HCT116 (cell line): Measurements from ENCODE around the gene ZNF292. TPM values are rescaled to one million over a fixed set of nuclear protein-coding genes. Genes with fewer than 3 reads are reported as not detected.

Experiments used
- ATAC-seq: fragments of 200-7000 bp; cut with Tn5 transposase; 2 replicates; pipeline ENCODE4 v1.9.1; 2020; ENCODE audit warnings: mild to moderate bottlenecking, moderate library complexity
- BruUV-seq: library from RNA; stranded (reverse); fragments of 400-500 nt; replicated peaks from 2 replicates; lab custom pipeline; 2021; lab: Mats Ljungman, UMichigan
- CTCF ChIA-PET: fragments of 300-600 bp; sonication (Branson Sonifier 250); formaldehyde crosslinking; loops from one replicate; lab custom pipeline; 2021; ENCODE audit warnings: antibody characterized with exemption; lab: Charles Lee
- POLR2A ChIA-PET: fragments of 300-600, 350-600 bp; sonication (Branson Sonifier 250); formaldehyde crosslinking; loops from one replicate; lab custom pipeline; 2021; ENCODE audit warnings: antibody characterized with exemption; lab: Charles Lee
- RAD21 ChIA-PET, 2 experiments: fragments of 300-600 bp; sonication (Branson Sonifier 250); formaldehyde crosslinking; loops; one replicate each; lab custom pipeline; 2023; ENCODE audit warnings: low total read pairs in 2 of 2; ENCODE audit not compliant: uncharacterized antibody in 2 of 2, unreplicated experiment in 2 of 2, low non-redundant PET in 1 of 2; lab: Charles Lee
- DNase-seq: peaks from one replicate; pipeline ENCODE4 v3.0.0-alpha.2; 2010; ENCODE audit warnings: low read depth, low spot score
- H2AFZ ChIP-seq: fragments of 200-600 bp; shearing (Covaris generic), sonication (generic); 2 replicates; pipeline ENCODE4 v1.6.1; 2017; ENCODE audit warnings: low read depth, mixed run types, mixed read lengths, antibody characterized with exemption, low read length; ENCODE audit not compliant: poor library complexity, severe bottlenecking
- H3K27ac ChIP-seq: 2 replicates; pipeline ENCODE4 v1.5.1; 2012; ENCODE audit warnings: low read depth, low read length
- H3K27me3 ChIP-seq: fragments of 200-600 bp; sonication (generic); 2 replicates; pipeline ENCODE4 v1.6.1; 2016; ENCODE audit warnings: mixed run types, low read length, mixed read lengths; ENCODE audit not compliant: insufficient read depth
- H3K36me3 ChIP-seq, 2 experiments: fragments of 200-500 bp in 1 of 2; fragments of 200-600 bp in 1 of 2; sonication (Bioruptor generic) in 1 of 2; sonication (generic) in 1 of 2; 2 replicates each; pipeline versions ENCODE4 v1.5.1 to v1.6.1; 2014 to 2016; ENCODE audit warnings: low read length in 2 of 2, inconsistent platforms in 1 of 2, mixed read lengths in 1 of 2, mixed run types in 1 of 2; ENCODE audit not compliant: insufficient read depth in 2 of 2, control insufficient read depth in 1 of 2
- H3K4me1 ChIP-seq, 2 experiments: fragments of 200-600 bp in 1 of 2; sonication (generic) in 1 of 2; 2 replicates each; pipeline versions ENCODE4 v1.5.1 to v1.6.1; 2012 to 2017; ENCODE audit warnings: low read length in 2 of 2, inconsistent platforms in 1 of 2, mild to moderate bottlenecking in 1 of 2, mixed read lengths in 1 of 2, mixed run types in 1 of 2, moderate library complexity in 1 of 2; ENCODE audit not compliant: insufficient read depth in 2 of 2, control insufficient read depth in 1 of 2
- H3K4me2 ChIP-seq: fragments of 200-600 bp; sonication (generic); 2 replicates; pipeline ENCODE4 v1.6.1; 2017; ENCODE audit warnings: mixed run types, low read length, mixed read lengths
- H3K4me3 ChIP-seq, 2 experiments: fragments of 200-600 bp in 1 of 2; sonication (generic) in 1 of 2; replicated peaks in 1 of 2; 2 replicates each; pipeline ENCODE4 v1.5.1; 2011 to 2016; ENCODE audit warnings: low read length in 2 of 2, control low read depth in 1 of 2, low read depth in 1 of 2, mild to moderate bottlenecking in 1 of 2, mixed read lengths in 1 of 2, mixed run types in 1 of 2
- H3K79me2 ChIP-seq: fragments of 200-600 bp; sonication (generic); 2 replicates; pipeline ENCODE4 v1.6.1; 2017; ENCODE audit warnings: mild to moderate bottlenecking, mixed run types, low read length, moderate library complexity, mixed read lengths; ENCODE audit not compliant: insufficient read depth
- H3K9ac ChIP-seq: fragments of 200-600 bp; sonication (generic); 2 replicates; pipeline ENCODE4 v1.6.1; 2016; ENCODE audit warnings: low read length, mixed read lengths
- H3K9me2 ChIP-seq: fragments of 200-600 bp; sonication (generic), shearing (Covaris generic); 2 replicates; pipeline ENCODE4 v1.6.1; 2017; ENCODE audit warnings: mixed run types, mild to moderate bottlenecking, moderate library complexity; ENCODE audit not compliant: insufficient read depth
- H3K9me3 ChIP-seq, 2 experiments: fragments of 200-500 bp in 1 of 2; fragments of 200-600 bp in 1 of 2; sonication (Bioruptor generic) in 1 of 2; sonication (generic) in 1 of 2; 2 replicates each; pipeline ENCODE4 v1.6.1; 2014 to 2017; ENCODE audit warnings: low read length in 2 of 2, mixed read lengths in 2 of 2, inconsistent platforms in 1 of 2, low read depth in 1 of 2, mild to moderate bottlenecking in 1 of 2, mixed run types in 1 of 2, moderate library complexity in 1 of 2; ENCODE audit not compliant: control insufficient read depth in 1 of 2, insufficient read depth in 1 of 2
- H4K20me1 ChIP-seq: fragments of 200-600 bp; sonication (generic), shearing (Covaris generic); 2 replicates; pipeline ENCODE4 v1.6.1; 2017; ENCODE audit warnings: mixed run types, mild to moderate bottlenecking, moderate library complexity; ENCODE audit not compliant: insufficient read depth
- ATF3 ChIP-seq: IDR thresholded peaks from 2 replicates; pipeline ENCODE4 v1.6.1; 2012
- CBX3 ChIP-seq: IDR thresholded peaks from 2 replicates; pipeline ENCODE4 v1.6.1; 2012; ENCODE audit warnings: low read depth
- CTCF ChIP-seq, 3 experiments: fragments of 200-600 bp in 1 of 3; sonication (generic) in 1 of 3; IDR thresholded peaks in 2 of 3; conservative IDR thresholded peaks in 1 of 3; 2 replicates each; pipeline ENCODE4 v1.5.1; 2012 to 2017; ENCODE audit warnings: low read depth in 2 of 3, low read length in 2 of 3, antibody characterized with exemption in 1 of 3, borderline replicate concordance in 1 of 3, control low read depth in 1 of 3, mild to moderate bottlenecking in 1 of 3, mixed read lengths in 1 of 3, mixed run types in 1 of 3, moderate library complexity in 1 of 3; ENCODE audit not compliant: insufficient read depth in 1 of 3
- EZH2 ChIP-seq: fragments of 200-600 bp; sonication (generic); IDR thresholded peaks from 2 replicates; pipeline ENCODE4 v1.6.1; 2017; ENCODE audit warnings: antibody characterized with exemption, mixed run types
- MAX ChIP-seq: IDR thresholded peaks from 2 replicates; pipeline ENCODE4 v1.6.1; 2012
- POLR2AphosphoS5 ChIP-seq: IDR thresholded peaks from 2 replicates; pipeline ENCODE4 v1.6.1; 2011; ENCODE audit warnings: mild to moderate bottlenecking, low read depth, low read length, moderate library complexity
- RAD21 ChIP-seq: IDR thresholded peaks from 2 replicates; pipeline ENCODE4 v1.6.1; 2012; ENCODE audit warnings: low read depth, mild to moderate bottlenecking
- ZFX ChIP-seq: fragments of 450-650 bp; IDR thresholded peaks from 2 replicates; pipeline ENCODE4 v1.6.1; 2017
- ZNF274 ChIP-seq: fragments of 200-500 bp; sonication (Bioruptor generic); IDR thresholded peaks from 2 replicates; pipeline ENCODE4 v1.6.1; 2014; ENCODE audit warnings: mild to moderate bottlenecking, low read depth, low read length, inconsistent platforms
- intact Hi-C: fragments of 100-400 bp; cut with micrococcal nuclease; formaldehyde crosslinking; loops from 2 replicates; pipeline ENCODE4 v1.10.0; 2022
- total RNA-seq: library from RNA; stranded (reverse); gene quantifications from one replicate; pipeline ENCODE4 v1.2.1, GENCODE V29; 2021; ENCODE audit not compliant: unreplicated experiment

ZNF292 gene
- total RNA-seq, 1 experiment from 2014 or later = 35.3 TPM

- Histone ChIP-seq H3K4me3 (no peak overlapping the region), H3K9me3 (no peaks in the 10 kb centered on the region), H3K9ac (no peak overlapping the region), H3K4me2 (no peak overlapping the region), H3K27me3 (no peaks in the 10 kb centered on the region), H3K79me2 (peaks cover 96% of the 10 kb centered on the region), H2AFZ (no peak overlapping the region), H3K27ac (no peak overlapping the region), H3K36me3 (no peaks in the 10 kb centered on the region), H3K4me1 (no peaks in the 10 kb centered on the region), H3K9me2 (no peaks in the 10 kb centered on the region), H4K20me1 (peaks cover 6% of the 10 kb centered on the region; the same call in 1 of the 2 replicates)
- no peak for TF ChIP-seq CBX3
- no peak for TF ChIP-seq RAD21
- TF ChIP-seq EZH2 = no peak
- no peak for TF ChIP-seq POLR2AphosphoS5
- no peak for TF ChIP-seq ZFX
- no peak for TF ChIP-seq CTCF (IDR thresholded peaks at IDR 0.05 in 2 of 3, conservative IDR thresholded peaks at IDR 0.05 in 1 of 3; ENCODE audit: borderline replicate concordance in 1 of 3, insufficient read depth in 1 of 3, low read depth in 2 of 3, low read length in 2 of 3)
- TF ChIP-seq ATF3 = no peak
- no peak for TF ChIP-seq MAX
- no peak for TF ChIP-seq ZNF274
- RAD21 ChIA-PET = no interaction called here
- CTCF ChIA-PET = no interaction called here
- intact Hi-C loops = no loop called here
- no peak for ATAC-seq
- BruUV-seq = no TSS peak
- POLR2A ChIA-PET = no interaction called here
- no peak for DNase-seq
These were observed 28.3 kb downstream of the ZNF292 start for GRCh38 chr6:87183687-87184086.
